NCI-H2107 treated with DMSO at 0.1 percent for 48 hours (cell line): ENCODE measurements around the gene COMMD1.
"Not testable (repeated sequence)": the region's sequence is repeated elsewhere in the genome, so short reads cannot be mapped to it uniquely, and the experiment has no call there.

Experiments used
- DNase-seq: peaks from one replicate; lab custom pipeline; 2025; ENCODE audit not compliant: unreplicated experiment; lab: John Stamatoyannopoulos, UW

Gene COMMD1

GRCh38 chr2:61924895-61925663 lies 19.6 kb downstream of the COMMD1 start:
- DNase-seq, result no peak

DNA sequence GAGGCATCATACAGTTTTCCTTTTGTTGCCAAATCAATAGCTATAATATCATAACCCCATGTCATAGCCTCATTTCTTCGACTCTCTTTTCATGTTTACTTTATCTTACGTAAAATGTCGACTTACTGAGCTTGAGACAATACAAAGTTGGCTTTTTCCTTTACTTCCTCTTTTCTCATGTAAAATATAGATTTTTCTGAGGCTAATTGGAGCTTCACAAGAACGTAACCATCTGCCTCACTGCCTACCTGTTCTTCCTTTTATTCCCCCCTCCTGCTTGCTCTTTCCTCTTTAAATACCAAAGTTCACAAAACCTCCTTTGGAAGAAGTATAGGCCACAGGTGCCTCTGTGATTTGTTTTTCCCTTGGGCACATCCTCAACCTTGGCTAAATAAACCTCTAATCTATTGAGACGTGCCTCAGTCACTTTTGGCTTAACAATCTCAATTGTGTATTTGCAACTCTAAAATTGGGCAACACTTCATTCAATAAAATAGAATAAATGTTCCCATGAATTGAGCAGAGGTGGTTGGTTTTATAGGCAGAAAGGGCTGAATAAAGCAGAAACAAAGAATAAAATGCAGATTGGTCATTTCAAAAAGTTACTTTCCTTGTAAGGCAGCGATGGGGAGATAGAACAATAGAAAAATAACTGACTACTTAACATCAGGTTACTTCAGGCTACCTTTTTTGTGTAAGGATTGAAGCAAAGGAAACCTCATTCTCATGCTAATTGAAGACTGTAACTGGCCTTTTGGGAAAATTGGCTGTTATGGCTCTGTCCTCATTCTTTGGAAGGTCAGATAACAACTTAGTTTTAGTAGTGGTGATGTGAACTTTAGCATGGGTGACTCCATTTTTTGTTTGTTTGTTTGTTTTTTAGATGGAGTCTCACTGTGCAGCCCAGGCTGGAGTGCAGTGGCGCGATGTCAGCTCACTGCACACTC lies 21.3 kb downstream of the COMMD1 start:
- no peak for DNase-seq

DNA sequence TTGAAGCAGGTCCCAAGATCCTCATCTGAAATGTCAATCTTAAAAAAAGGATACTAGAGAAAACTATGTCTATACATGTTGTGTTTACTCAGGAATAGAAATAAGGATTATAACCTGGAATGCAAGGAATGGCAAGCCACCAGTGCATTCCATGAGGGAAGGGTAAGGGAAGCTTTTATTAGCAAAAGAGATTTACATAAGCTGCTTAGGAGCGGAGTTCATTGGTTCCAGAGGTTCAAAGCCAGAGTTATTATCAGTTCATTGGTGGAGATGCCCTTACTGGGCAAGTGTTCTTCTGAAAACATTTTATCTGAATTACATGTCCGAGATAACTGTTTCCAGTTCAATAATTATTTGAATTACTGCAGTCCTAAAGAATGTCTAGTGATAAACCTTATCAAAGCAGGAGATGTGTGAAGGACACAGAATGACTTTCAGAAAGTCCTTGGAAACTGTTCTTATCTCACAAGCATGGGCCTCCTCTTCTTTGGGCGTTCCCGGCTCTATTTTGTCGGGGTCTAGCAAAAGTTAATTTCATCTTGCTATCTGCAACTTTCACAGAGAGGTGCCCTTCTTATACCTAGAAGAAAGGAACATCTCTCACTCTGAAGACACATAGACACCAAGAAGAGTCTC lies 23.5 kb downstream of the COMMD1 start:
- no peak for DNase-seq

DNA sequence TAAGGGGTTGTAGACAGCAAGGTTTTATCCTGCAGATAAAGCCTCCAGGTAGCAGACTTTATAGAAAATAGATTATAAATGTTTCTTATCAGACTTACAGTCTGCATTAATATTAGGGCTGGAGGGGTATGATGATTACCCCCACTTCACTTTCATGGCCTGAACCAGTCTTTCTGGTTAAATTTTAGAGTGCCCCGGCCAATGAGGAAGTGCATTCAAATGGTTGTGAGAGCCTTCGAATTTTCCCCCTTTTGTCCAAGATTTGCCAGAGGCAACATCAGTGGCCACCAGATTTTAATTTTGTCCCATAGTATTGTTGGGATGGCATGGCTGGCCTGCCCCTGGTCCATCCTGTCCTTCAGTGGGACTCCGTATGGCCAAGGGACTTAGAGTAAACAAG lies 31.6 kb downstream of the COMMD1 start:
- no peak for DNase-seq

DNA sequence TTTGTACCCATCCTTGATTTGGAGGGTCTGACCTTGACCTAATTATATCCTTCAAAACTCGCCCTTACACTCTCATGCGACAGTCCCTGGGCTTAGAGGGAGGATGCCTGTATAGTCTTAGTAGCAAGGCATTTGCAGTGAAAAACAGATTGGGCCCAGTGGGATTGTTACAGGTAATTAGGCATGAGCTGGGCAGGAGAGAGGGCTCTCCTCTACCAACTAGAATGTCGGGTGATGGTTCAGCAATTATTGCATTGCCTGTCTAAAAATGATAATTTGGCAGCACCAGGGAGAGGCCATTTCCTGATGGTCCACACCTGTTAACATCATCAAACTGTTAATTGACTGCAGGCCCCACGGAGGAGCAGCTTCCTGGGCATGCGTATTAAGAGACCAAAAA lies 32.4 kb downstream of the COMMD1 start:
- no peak for DNase-seq

GRCh38 chr2:61938511-61938910 lies 33.0 kb downstream of the COMMD1 start:
- DNase-seq, result no peak

DNA sequence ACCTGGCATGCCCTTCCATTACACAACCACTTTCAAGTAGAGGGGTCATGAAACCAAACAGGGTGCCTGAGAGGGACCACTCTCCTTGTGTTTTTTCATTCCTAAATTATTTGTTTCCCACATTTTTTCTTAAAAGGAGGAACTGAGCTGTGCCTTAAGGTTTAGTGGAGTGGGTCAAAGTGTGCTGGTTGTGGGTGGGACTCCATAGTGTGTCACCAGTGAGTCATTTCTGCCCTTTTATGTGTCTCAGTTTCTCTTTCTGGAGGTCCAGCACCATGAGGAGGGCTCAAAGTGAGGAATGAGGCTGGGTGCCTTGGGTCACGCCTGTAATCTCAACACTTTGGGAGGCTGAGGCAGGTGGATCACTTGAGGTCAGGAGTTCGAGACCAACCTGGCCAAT lies 37.8 kb downstream of the COMMD1 start:
- DNase-seq, result no peak

DNA sequence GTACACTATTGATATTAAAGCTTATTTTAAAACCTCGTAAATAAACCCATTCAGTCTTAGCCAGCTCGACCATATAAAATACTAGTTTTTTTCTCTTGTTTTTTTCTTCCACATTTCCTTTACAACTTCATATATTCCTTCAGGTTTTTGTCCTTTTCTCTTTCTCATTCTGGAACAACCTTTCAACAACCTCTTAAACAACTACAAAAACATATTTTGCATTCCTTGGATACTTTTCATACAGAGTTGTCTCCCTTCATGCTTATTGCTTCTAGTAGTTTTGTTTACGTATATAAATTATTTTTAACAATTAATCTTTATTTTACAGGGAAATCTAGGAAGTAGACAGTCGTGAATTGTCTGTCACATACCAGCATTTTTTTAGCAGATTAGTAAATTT lies 41.2 kb downstream of the COMMD1 start:
- no peak for DNase-seq

GRCh38 chr2:61948661-61949457 lies 43.4 kb downstream of the COMMD1 start:
- no peak for DNase-seq

- DNase-seq, result no peak
Observed at GRCh38 chr2:61949458-61949713, 43.9 kb downstream of the COMMD1 start.

GRCh38 chr2:61949714-61950560 lies 44.5 kb downstream of the COMMD1 start:
- no peak for DNase-seq

DNA sequence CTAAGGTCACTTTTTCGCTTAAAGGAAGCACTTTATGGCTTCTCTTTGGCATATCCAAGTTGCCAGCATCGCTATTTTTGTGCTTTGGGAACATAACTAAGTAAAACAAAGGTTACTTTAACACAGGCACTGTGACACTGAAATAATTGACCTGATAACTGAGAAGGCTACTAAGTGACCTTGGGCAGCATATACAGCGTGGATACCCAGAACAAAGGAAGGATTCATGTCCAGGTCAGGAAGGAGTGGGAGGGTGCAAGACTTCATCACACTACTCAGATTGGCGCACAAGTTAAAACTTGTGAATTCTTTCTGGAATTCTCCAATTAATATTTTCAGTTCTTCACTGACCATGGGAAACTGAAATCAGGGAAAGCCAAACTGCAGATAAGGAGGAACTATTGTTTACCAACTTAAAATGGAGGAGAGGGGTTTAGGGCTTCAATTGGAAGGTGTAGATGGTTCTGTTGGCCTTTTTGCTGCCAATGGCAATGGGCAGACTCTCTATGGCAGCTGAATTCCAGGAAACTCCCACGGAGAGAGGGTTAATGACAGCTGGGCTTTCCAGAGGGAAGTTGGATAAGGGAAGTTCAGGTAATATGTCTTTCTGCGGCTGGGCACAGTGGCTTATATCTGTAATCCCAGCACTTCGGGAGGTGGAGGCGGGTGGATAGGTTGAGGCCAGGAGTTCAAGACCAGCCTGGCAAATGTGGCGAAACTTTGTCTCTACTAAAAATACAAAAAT lies 45.3 kb downstream of the COMMD1 start:
- no peak for DNase-seq

GRCh38 chr2:61951881-61952280 lies 46.4 kb downstream of the COMMD1 start:
- no peak for DNase-seq

DNA sequence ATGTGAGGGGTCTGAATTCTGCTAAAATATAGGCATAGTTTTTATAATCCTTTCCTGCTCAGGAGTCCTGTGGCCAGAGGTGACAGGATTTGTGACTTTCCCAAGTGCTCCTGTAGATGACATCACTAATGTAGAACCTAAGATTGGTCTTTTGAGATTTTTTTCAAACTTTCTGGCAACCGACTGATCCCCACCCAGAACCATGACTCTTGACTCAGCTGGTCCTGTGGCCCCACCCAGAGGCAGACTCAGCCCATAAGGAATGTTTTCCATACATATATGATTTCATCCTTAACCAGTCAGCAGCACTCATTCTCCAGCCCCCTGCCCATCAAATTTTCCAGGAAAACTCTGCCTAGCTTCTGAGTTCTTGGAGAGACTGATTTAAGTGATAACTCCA lies 46.8 kb downstream of the COMMD1 start:
- no peak for DNase-seq

GRCh38 chr2:61954856-61955255 lies 49.4 kb downstream of the COMMD1 start:
- DNase-seq, result not testable (repeated sequence)

DNA sequence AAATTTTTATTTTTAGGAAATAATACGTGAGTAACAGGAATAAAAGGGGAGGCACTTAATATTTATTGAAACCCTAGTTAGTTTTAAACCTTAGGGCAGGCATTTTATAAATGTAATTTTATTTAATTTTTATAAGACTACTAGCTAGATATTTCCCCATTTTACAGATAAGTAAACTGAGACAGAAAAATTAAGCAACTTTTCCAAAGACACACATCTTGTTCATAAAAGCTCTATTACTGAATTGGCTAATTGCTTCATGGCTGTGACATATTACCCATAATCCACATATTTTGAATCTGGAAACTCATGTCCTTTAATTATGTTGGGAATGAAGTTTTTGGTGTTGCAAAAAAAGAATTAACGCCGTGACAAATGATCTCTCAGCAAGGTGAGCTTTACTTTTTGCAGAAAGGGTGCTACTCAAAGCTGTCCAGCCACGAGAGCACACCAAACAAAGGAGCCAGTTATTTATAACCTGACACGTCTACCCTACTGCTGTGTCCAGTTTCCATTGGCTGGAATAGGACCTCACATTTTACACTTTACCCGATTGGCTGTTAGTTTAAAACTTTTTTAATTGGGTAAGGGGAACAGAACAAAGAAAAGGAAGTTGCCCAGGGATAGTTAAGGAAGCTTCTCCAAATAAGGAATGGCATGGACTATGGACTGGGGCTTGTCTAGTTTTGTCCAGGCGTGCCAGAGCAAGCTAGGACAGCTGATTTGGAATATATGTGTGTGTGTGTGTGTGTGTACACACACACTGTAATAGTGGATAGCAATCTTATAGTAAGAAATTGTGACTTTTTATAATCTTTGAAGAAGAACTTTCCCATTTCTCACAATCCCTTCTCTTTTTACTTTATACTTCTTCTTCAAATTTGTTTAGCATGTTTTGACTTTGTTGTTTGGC lies 54.2 kb downstream of the COMMD1 start:
- no peak for DNase-seq

- no peak for DNase-seq
Observed at GRCh38 chr2:61961231-61961901, 55.9 kb downstream of the COMMD1 start.
